ENCODE data around the gene SKP2. TPM values are rescaled to one million over a fixed set of nuclear protein-coding genes. Genes with fewer than 3 reads are reported as not detected.
A peak's percentile ranks its signal among the peaks of the same experiment; 100 is the strongest.

SKP2 gene
- polyA plus RNA-seq, 1 experiment, result 21.6 TPM

DNA sequence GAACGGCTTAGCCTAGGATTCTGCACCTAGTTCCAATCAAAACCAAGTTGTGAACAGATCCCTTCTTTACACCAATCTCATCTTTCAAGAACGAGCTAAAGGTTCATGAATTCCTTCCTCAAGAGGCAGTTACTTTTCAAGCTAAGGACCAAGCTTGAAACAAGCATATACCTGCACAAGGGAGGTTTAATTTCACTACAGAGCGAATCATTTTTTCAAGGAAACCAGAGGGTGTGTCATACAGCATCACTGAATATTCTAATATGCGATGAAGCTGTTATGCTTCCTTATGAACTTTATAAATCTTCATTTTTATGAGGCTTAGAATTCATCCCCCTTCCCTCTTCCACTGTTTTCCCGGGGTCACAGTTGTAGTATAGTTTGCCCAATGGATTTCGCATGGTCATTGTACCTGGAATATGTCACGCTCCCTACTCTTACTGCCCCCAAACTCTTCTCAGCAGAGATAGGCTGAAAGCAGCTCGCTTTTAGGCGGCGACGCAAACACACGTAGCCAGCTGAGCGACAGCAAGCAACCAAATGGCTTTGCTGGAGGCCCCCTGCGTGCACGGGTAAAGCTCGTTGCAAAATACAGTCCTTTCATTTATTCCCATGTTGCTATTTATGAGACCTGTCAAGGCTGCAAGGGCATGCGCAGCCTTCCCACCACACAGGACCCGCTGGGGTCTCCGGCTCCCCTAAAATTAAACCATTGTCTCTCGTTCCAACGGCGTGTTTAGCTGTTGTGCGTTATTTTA, 1.1 kb upstream of the SKP2 start:
- TF ChIP-seq, protein P1, sequence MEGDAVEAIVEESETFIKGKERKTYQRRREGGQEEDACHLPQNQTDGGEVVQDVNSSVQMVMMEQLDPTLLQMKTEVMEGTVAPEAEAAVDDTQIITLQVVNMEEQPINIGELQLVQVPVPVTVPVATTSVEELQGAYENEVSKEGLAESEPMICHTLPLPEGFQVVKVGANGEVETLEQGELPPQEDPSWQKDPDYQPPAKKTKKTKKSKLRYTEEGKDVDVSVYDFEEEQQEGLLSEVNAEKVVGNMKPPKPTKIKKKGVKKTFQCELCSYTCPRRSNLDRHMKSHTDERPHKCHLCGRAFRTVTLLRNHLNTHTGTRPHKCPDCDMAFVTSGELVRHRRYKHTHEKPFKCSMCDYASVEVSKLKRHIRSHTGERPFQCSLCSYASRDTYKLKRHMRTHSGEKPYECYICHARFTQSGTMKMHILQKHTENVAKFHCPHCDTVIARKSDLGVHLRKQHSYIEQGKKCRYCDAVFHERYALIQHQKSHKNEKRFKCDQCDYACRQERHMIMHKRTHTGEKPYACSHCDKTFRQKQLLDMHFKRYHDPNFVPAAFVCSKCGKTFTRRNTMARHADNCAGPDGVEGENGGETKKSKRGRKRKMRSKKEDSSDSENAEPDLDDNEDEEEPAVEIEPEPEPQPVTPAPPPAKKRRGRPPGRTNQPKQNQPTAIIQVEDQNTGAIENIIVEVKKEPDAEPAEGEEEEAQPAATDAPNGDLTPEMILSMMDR (IDR thresholded peaks at IDR 0.05; ENCODE audit: low read depth, low read length), result peak; percentile 15
- Histone ChIP-seq H3K9me3 (ENCODE audit: control insufficient read depth, insufficient read depth, low read length) (0 out of 2 replicates have a peak, but pooled peaks cover 2% of the 10 kb centered on the region), H3K4me3 (ENCODE audit: low read depth, low read length) (peak overlapping the region; percentile 84), H3K27me3 (ENCODE audit: control insufficient read depth, insufficient read depth, low read length) (no peaks in the 10 kb centered on the region), H3K27ac (ENCODE audit: low read depth, low read length) (no peak overlapping the region)
- POLR2A ChIA-PET, result interaction anchor here (0.6 to 1.5 kb wide), 2 partner anchors 19 to 91 kb away, joined by 5 read pairs; partner anchors contain the start of gene NADK2
- CTCF ChIA-PET, result interaction anchor here (0.8 to 3.7 kb wide), 3 partner anchors 27 to 545 kb away, joined by 3 to 31 read pairs (median 4); no protein-coding TSS in a partner anchor
- DNase-seq (ENCODE audit: low read depth, low spot score), result no peak

DNA sequence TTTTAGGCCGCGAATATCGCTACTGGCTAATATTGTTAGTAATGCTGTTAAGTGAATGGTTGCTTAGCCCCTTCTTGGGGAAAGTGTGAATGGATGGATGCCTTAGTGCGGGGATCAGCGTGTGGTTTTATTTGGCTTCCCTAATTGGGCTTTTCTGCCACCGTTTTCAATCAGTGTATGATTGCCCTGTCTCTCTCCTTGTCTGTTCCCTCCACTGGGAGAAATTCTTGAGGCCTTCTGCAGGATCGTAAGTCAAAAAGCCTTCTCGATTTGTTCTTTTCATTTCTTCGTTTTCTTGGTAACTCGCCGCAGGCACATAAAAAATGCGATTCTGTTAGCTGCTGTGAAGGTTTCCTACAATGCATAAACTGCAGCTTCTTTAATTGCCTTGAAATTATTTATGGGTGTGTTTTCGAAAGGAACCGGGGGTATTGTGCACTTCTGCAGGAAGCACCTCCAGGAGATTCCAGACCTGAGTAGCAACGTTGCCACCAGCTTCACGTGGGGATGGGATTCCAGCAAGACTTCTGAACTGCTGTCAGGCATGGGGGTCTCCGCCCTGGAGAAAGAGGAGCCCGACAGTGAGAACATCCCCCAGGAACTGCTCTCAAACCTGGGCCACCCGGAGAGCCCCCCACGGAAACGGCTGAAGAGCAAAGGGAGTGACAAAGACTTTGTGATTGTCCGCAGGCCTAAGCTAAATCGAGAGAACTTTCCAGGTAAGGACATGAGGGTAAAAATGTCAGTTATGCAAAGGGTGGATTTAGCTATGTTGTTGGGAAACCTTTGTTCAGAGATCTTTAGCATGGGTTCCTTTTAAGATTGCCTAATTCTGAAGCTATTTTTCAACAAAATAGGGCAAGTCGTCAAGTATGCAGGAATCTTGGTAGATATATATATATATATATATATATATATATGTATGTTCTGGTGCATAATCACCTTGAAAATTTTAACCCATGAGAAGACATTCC, 700 bp downstream of the SKP2 start:
- DNase-seq (ENCODE audit: low read depth, low spot score), result no peak
- ChIA-PET POLR2A (interaction anchor here (0.7 kb wide), 2 partner anchors 22 to 293 kb away, joined by 3 read pairs; no protein-coding TSS in a partner anchor), CTCF (interaction anchor here (0.6 to 3.7 kb wide), 9 partner anchors 17 to 155 kb away, joined by 3 to 31 read pairs (median 4); partner anchors contain the start of gene NADK2)
- 0 out of 2 replicates have a peak, but pooled peaks cover 2% of the 10 kb centered on the region for H3K9me3 ChIP-seq (ENCODE audit: control insufficient read depth, insufficient read depth, low read length)
- TF ChIP-seq, protein P1 (IDR thresholded peaks at IDR 0.05; ENCODE audit: low read depth, low read length), result no peak
- no peaks in the 10 kb centered on the region for H3K27me3 ChIP-seq (ENCODE audit: control insufficient read depth, insufficient read depth, low read length)
- peak overlapping the region; percentile 82 for H3K4me3 ChIP-seq (ENCODE audit: low read depth, low read length)
- no peak overlapping the region for H3K27ac ChIP-seq (ENCODE audit: low read depth, low read length)

DNA sequence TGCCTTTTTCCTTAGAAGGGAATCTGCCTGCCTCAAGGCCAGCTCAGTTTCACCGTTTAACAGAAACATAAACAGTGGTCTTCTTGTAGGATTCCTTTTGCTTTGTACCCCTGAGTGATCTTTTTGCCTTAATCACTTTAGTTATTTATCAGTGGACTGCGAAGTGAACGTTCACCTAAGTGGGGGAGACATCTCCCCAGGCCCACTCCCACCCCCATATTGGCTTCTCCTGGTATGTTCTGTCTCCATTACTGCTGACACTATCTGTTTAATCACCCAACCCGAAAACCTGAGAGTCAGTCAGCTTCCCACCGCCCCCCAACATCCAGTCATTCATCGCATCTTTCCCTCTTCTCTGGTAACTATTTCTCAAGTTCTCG, 1.4 kb downstream of the SKP2 start:
- TF ChIP-seq, protein P1 (IDR thresholded peaks at IDR 0.05; ENCODE audit: low read depth, low read length), result no peak
- POLR2A ChIA-PET, result interaction anchor here (0.7 kb wide), 1 partner anchor 21 kb away, joined by 3 read pairs; no protein-coding TSS in a partner anchor
- 0 out of 2 replicates have a peak, but pooled peaks cover 2% of the 10 kb centered on the region for H3K9me3 ChIP-seq (ENCODE audit: control insufficient read depth, insufficient read depth, low read length)
- no peak overlapping the region for H3K27ac ChIP-seq (ENCODE audit: low read depth, low read length)
- H3K4me3 ChIP-seq (ENCODE audit: low read depth, low read length), result peak overlapping the region; percentile 82
- H3K27me3 ChIP-seq (ENCODE audit: control insufficient read depth, insufficient read depth, low read length), result no peaks in the 10 kb centered on the region
- CTCF ChIA-PET, result interaction anchor here (1.0 to 3.7 kb wide), 7 partner anchors 18 to 154 kb away, joined by 3 to 31 read pairs (median 5); partner anchors contain the start of gene NADK2
- DNase-seq (ENCODE audit: low read depth, low spot score), result no peak

DNA sequence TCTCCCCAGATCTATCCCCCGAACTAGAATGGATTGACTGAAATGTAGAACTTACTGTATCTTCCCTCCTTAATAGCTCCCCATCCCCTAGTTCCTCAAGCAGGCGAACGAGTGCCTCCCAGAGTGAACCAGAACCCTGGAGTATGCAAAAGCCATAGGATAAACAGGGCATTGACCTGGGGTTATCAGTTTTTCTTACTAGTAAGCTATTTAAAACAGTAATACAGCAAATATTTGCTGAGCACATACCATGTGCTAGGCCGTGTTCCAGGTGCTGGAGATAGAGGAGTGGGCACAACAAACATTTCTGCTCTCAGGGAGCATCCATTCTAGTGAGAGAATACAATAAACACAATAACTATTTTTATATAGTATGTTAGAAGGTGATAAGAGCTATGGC, 1.8 kb downstream of the SKP2 start:
- 0 out of 2 replicates have a peak, but pooled peaks cover 2% of the 10 kb centered on the region for H3K9me3 ChIP-seq (ENCODE audit: control insufficient read depth, insufficient read depth, low read length)
- H3K27me3 ChIP-seq (ENCODE audit: control insufficient read depth, insufficient read depth, low read length), result no peaks in the 10 kb centered on the region
- ChIA-PET POLR2A (interaction anchor here (0.7 kb wide), 1 partner anchor 21 kb away, joined by 3 read pairs; no protein-coding TSS in a partner anchor), CTCF (interaction anchor here (0.6 to 3.7 kb wide), 6 partner anchors 24 to 152 kb away, joined by 3 to 31 read pairs (median 8); partner anchors contain the start of gene NADK2)
- TF ChIP-seq, protein P1 (IDR thresholded peaks at IDR 0.05; ENCODE audit: low read depth, low read length), result no peak
- H3K4me3 ChIP-seq (ENCODE audit: low read depth, low read length), result peak overlapping the region; percentile 82; the same call in 1 of the 2 replicates
- no peak overlapping the region for H3K27ac ChIP-seq (ENCODE audit: low read depth, low read length)
- DNase-seq (ENCODE audit: low read depth, low spot score), result no peak

All from AG04450 (cell line).